SK-N-SH treated with all-trans-retinoic acid at 6 μM for 48 hours (cell line): Measurements from ENCODE around the gene CYB5A.

ENCODE experiments used
- ATAC-seq: fragments of 200-7000 bp; cut with Tn5 transposase; 3 replicates; pipeline ENCODE4 v1.9.1; 2020; ENCODE audit warnings: mild to moderate bottlenecking, moderate library complexity
- ARNTL ChIP-seq: fragments of 450-650 bp; formaldehyde crosslinking; IDR thresholded peaks from 2 replicates; pipeline ENCODE4 v1.5.0; 2020; ENCODE audit warnings: low read depth, mild to moderate bottlenecking, moderate library complexity, borderline replicate concordance
- BACH2 ChIP-seq: fragments of 250-450 bp; sonication (Bioruptor Pico); IDR thresholded peaks from 2 replicates; pipeline ENCODE4 v1.9.0; 2021; ENCODE audit warnings: mild to moderate bottlenecking, borderline replicate concordance
- CREB5 ChIP-seq: fragments of 250-450 bp; sonication (Bioruptor Pico); IDR thresholded peaks from 2 replicates; pipeline ENCODE4 v1.5.1; 2020; ENCODE audit warnings: low read depth, mild to moderate bottlenecking, moderate library complexity
- CSDC2 ChIP-seq: fragments of 250-450 bp; sonication (Bioruptor Pico); IDR thresholded peaks from 2 replicates; pipeline ENCODE4 v1.5.0; 2020; ENCODE audit warnings: mild to moderate bottlenecking, moderate library complexity
- ESRRG ChIP-seq: fragments of 250-450 bp; sonication (Bioruptor Pico); IDR thresholded peaks from 2 replicates; pipeline ENCODE4 v1.6.1; 2021; ENCODE audit warnings: mild to moderate bottlenecking
- GLIS3 ChIP-seq: fragments of 250-450 bp; sonication (Bioruptor Pico); IDR thresholded peaks from 2 replicates; pipeline ENCODE4 v1.5.0; 2020; ENCODE audit warnings: mild to moderate bottlenecking, moderate library complexity
- ISL1 ChIP-seq: fragments of 250-450 bp; sonication (Bioruptor Pico); IDR thresholded peaks from 2 replicates; pipeline ENCODE4 v2.1.2; 2022; ENCODE audit warnings: mild to moderate bottlenecking, moderate library complexity
- OSR1 ChIP-seq: fragments of 250-450 bp; sonication (Bioruptor Pico); IDR thresholded peaks from 2 replicates; pipeline ENCODE4 v1.8.0; 2022; ENCODE audit warnings: moderate library complexity, mild to moderate bottlenecking, inconsistent platforms
- POU6F1 ChIP-seq: fragments of 250-450 bp; sonication (Bioruptor Pico); IDR thresholded peaks from 2 replicates; pipeline ENCODE4 v1.8.0; 2021; ENCODE audit warnings: low read depth, mild to moderate bottlenecking, moderate library complexity, borderline replicate concordance
- PPARA ChIP-seq: fragments of 250-450 bp; sonication (Bioruptor Pico); IDR thresholded peaks from 2 replicates; pipeline ENCODE4 v1.5.0; 2020; ENCODE audit warnings: mild to moderate bottlenecking, borderline replicate concordance
- SNAI2 ChIP-seq: fragments of 250-450 bp; sonication (Bioruptor Pico); IDR thresholded peaks from 2 replicates; pipeline ENCODE4 v1.5.0; 2020; ENCODE audit warnings: mild to moderate bottlenecking, moderate library complexity
- TCF4 ChIP-seq: fragments of 250-450 bp; sonication (Bioruptor Pico); IDR thresholded peaks from 2 replicates; pipeline ENCODE4 v1.8.0; 2021; ENCODE audit warnings: mild to moderate bottlenecking, moderate library complexity, borderline replicate concordance
- TOX ChIP-seq: fragments of 250-450 bp; sonication (Bioruptor Pico); IDR thresholded peaks from 2 replicates; pipeline ENCODE4 v1.8.0; 2021; ENCODE audit warnings: mild to moderate bottlenecking, moderate library complexity, borderline replicate concordance
- TSHZ2 ChIP-seq: fragments of 250-450 bp; sonication (Bioruptor Pico); IDR thresholded peaks from 2 replicates; pipeline ENCODE4 v1.5.0; 2020; ENCODE audit warnings: mild to moderate bottlenecking, moderate library complexity
- ZC3H10 ChIP-seq: fragments of 250-450 bp; sonication (Bioruptor Pico); IDR thresholded peaks from 2 replicates; pipeline ENCODE4 v1.5.1; 2021; ENCODE audit warnings: mild to moderate bottlenecking, moderate library complexity
- ZFP3 ChIP-seq: fragments of 250-450 bp; sonication (Bioruptor Pico); IDR thresholded peaks from 2 replicates; pipeline ENCODE4 v1.5.0; 2020; ENCODE audit warnings: mild to moderate bottlenecking, moderate library complexity
- ZFP30 ChIP-seq: fragments of 450-650 bp; formaldehyde crosslinking; IDR thresholded peaks from 2 replicates; pipeline ENCODE4 v1.5.0; 2022; ENCODE audit warnings: mild to moderate bottlenecking, moderate library complexity
- ZNF70 ChIP-seq: fragments of 450-650 bp; formaldehyde crosslinking; IDR thresholded peaks from 2 replicates; pipeline ENCODE4 v1.5.0; 2020; ENCODE audit warnings: mild to moderate bottlenecking, moderate library complexity
- ZNF8 ChIP-seq: fragments of 450-650 bp; formaldehyde crosslinking; IDR thresholded peaks from 2 replicates; pipeline ENCODE4 v1.5.0; 2020; ENCODE audit warnings: mild to moderate bottlenecking, moderate library complexity
- TF ChIP-seq, protein P1 (sequence below): fragments of 250-450 bp; sonication (Bioruptor Pico); IDR thresholded peaks from 2 replicates; pipeline ENCODE4 v1.5.1; 2021; ENCODE audit warnings: mild to moderate bottlenecking, moderate library complexity
- TF ChIP-seq, protein P2 (sequence below): fragments of 250-450 bp; sonication (Bioruptor Pico); IDR thresholded peaks from 2 replicates; pipeline ENCODE4 v1.8.0; 2020; ENCODE audit warnings: mild to moderate bottlenecking, moderate library complexity, borderline replicate concordance

The CYB5A gene

DNA sequence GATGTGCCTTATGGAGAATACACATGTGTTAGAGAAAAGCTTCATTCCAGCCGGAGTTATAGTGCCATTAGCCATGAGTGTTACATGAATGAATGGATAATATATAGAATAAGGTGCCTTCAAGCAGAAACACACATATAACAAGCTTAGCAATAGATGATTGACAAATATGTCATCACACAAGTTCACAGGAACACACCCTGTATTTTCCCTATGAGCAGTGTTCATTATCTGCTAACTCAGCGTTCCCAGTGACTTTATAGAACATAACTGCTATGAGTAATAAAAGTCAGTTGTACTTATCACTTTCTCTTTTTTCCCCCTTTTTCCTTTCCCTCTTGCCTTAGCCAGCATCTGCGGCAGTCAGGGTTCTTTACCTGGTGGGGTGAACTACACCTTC is 78.3 kb downstream of the CYB5A start:
- no peak for ATAC-seq
- TF ChIP-seq TCF4 (no peak), GLIS3 (CRISPR knock-in tag) (no peak), PPARA (no peak), OSR1 (CRISPR knock-in tag) (no peak), CSDC2 (CRISPR knock-in tag) (no peak), ARNTL (CRISPR knock-in tag) (no peak), ISL1 (CRISPR knock-in tag) (no peak), ESRRG (CRISPR knock-in tag) (no peak), TSHZ2 (CRISPR knock-in tag) (no peak), ZFP30 (CRISPR knock-in tag) (no peak), ZFP3 (CRISPR knock-in tag) (no peak), ZNF70 (CRISPR knock-in tag) (no peak), SNAI2 (CRISPR knock-in tag) (no peak), ZC3H10 (CRISPR knock-in tag) (no peak), ZNF8 (CRISPR knock-in tag) (no peak), CREB5 (no peak), TOX (CRISPR knock-in tag) (no peak)
- TF ChIP-seq, protein P1, sequence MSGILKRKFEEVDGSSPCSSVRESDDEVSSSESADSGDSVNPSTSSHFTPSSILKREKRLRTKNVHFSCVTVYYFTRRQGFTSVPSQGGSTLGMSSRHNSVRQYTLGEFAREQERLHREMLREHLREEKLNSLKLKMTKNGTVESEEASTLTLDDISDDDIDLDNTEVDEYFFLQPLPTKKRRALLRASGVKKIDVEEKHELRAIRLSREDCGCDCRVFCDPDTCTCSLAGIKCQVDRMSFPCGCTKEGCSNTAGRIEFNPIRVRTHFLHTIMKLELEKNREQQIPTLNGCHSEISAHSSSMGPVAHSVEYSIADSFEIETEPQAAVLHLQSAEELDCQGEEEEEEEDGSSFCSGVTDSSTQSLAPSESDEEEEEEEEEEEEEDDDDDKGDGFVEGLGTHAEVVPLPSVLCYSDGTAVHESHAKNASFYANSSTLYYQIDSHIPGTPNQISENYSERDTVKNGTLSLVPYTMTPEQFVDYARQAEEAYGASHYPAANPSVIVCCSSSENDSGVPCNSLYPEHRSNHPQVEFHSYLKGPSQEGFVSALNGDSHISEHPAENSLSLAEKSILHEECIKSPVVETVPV (CRISPR knock-in tag) = no peak
- TF ChIP-seq, protein P2, sequence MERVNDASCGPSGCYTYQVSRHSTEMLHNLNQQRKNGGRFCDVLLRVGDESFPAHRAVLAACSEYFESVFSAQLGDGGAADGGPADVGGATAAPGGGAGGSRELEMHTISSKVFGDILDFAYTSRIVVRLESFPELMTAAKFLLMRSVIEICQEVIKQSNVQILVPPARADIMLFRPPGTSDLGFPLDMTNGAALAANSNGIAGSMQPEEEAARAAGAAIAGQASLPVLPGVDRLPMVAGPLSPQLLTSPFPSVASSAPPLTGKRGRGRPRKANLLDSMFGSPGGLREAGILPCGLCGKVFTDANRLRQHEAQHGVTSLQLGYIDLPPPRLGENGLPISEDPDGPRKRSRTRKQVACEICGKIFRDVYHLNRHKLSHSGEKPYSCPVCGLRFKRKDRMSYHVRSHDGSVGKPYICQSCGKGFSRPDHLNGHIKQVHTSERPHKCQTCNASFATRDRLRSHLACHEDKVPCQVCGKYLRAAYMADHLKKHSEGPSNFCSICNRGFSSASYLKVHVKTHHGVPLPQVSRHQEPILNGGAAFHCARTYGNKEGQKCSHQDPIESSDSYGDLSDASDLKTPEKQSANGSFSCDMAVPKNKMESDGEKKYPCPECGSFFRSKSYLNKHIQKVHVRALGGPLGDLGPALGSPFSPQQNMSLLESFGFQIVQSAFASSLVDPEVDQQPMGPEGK (CRISPR knock-in tag) = no peak

DNA sequence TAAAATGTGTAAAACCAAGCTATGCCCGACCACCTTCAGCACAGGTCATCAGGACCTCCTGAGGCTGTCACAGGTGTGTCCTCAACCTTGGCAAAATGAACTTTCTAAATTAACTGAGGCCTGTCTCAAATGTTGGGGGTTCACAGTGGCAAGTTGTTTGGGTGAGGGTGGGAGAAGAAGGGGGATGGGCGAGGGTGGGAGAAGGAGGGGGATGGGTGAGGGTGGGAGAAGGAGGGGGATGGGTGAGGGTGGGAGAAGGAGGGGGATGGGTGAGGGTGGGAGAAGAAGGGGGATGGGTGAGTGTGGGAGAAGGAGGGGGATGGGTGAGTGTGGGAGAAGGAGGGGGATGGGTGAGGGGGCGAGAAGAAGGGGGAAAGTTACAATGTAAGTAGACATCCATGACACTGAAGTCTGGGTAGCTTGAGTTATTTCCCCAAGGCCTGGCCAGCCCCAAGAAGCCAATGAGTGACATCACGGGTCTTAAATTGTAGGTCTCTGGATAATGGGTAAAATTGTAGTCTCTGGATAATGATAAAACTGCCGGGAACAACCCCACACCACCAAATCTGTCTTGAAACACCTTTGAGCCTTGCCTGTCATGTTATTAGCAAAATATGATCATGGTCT is 87.1 kb downstream of the CYB5A start:
- TF ChIP-seq ISL1 (CRISPR knock-in tag) (no peak), PPARA (no peak), ZFP3 (CRISPR knock-in tag) (no peak), BACH2 (CRISPR knock-in tag) (no peak), ZFP30 (CRISPR knock-in tag) (no peak)
- TF ChIP-seq, protein P1 (CRISPR knock-in tag) = no peak
- ATAC-seq = no peak

DNA sequence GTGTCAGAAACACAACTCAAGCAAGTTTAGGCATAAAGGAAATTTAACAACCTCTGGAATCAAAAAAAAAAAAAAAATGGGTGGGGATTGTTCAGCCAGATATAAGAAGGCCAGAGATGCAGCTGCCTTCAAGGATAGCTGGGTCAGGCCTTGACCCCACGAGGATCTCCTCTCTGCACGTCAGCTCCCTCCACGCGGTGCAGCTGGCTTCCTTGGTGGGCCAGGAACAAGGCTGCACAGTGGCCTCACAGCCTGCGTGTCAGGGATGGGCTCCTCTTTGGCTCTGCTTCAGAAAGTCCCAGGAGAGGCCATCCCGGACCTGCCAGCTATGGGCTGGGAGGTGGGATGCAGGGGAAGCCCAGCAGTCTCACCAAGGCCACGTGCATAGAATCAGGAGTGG is 88.0 kb downstream of the CYB5A start:
- ATAC-seq = no peak
- no peak for TF ChIP-seq CREB5
- no peak for TF ChIP-seq TCF4
- TF ChIP-seq ZNF70 (CRISPR knock-in tag) = no peak
- TF ChIP-seq ZNF8 (CRISPR knock-in tag) = no peak
- TF ChIP-seq ZFP30 (CRISPR knock-in tag) = no peak
- no peak for TF ChIP-seq TOX (CRISPR knock-in tag)
- no peak for TF ChIP-seq GLIS3 (CRISPR knock-in tag)
- TF ChIP-seq TSHZ2 (CRISPR knock-in tag) = no peak
- TF ChIP-seq POU6F1 (CRISPR knock-in tag) = no peak
- no peak for TF ChIP-seq CSDC2 (CRISPR knock-in tag)
- TF ChIP-seq SNAI2 (CRISPR knock-in tag) = no peak
